K562 (cell line): ENCODE results near the gene TCHP. TPM values are rescaled to one million over a fixed set of nuclear protein-coding genes. Genes with fewer than 3 reads are reported as not detected.

ENCODE experiments used
- CAMTA2 ChIP-seq: fragments of 250-450 bp; sonication (Bioruptor Pico); conservative IDR thresholded peaks from 2 replicates; pipeline ENCODE4 v1.5.1; 2022
- CBFB ChIP-seq: sonication (generic); formaldehyde crosslinking; IDR thresholded peaks from 2 replicates; pipeline ENCODE4 v1.4.0; 2020; ENCODE audit warnings: mild to moderate bottlenecking, missing genetic modification reagents
- CEBPG ChIP-seq, 3 experiments: fragments of 200-800 bp in 1 of 3; sonication (Bioruptor generic) in 1 of 3; sonication (generic) in 1 of 3; formaldehyde crosslinking in 1 of 3; IDR thresholded peaks in 2 of 3; conservative IDR thresholded peaks in 1 of 3; 2 replicates each; pipeline versions ENCODE4 v1.6.1 to v1.8.0; 2016 to 2022; ENCODE audit warnings: missing compliant biosample characterization in 2 of 3, missing genetic modification characterization in 2 of 3, mild to moderate bottlenecking in 1 of 3, missing genetic modification reagents in 1 of 3
- ETV5 ChIP-seq: sonication (generic); formaldehyde crosslinking; IDR thresholded peaks from 2 replicates; pipeline ENCODE4 v1.4.0; 2020; ENCODE audit warnings: low read depth, mild to moderate bottlenecking, missing genetic modification reagents
- MCM3 ChIP-seq: fragments of 450-650 bp; IDR thresholded peaks from 2 replicates; pipeline ENCODE4 v1.6.1; 2016
- NCOA1 ChIP-seq: fragments of 450-650 bp; IDR thresholded peaks from 2 replicates; pipeline ENCODE4 v1.6.1; 2016; ENCODE audit warnings: low read depth
- NFATC3 ChIP-seq: fragments of 450-650 bp; IDR thresholded peaks from 2 replicates; pipeline ENCODE4 v1.6.1; 2017; ENCODE audit warnings: mild to moderate bottlenecking
- NFE2 ChIP-seq: IDR thresholded peaks from 2 replicates; pipeline ENCODE4 v1.6.1; 2014; ENCODE audit warnings: antibody characterized with exemption, low read depth
- PRMT5 ChIP-seq: sonication (generic); formaldehyde crosslinking; IDR thresholded peaks from 2 replicates; pipeline ENCODE4 v1.5.0; 2020; ENCODE audit warnings: missing genetic modification reagents
- RBM17 ChIP-seq: fragments of 200-400 bp; formaldehyde crosslinking; IDR thresholded peaks from 2 replicates; pipeline ENCODE4 v1.6.1; 2017; ENCODE audit warnings: low read depth, mild to moderate bottlenecking, low read length, borderline replicate concordance
- RBM25 ChIP-seq: fragments of 200-400 bp; formaldehyde crosslinking; IDR thresholded peaks from 2 replicates; pipeline ENCODE4 v1.6.1; 2018; ENCODE audit warnings: low read length, low read depth, moderate library complexity; ENCODE audit not compliant: severe bottlenecking
- STAT5A ChIP-seq: IDR thresholded peaks from 2 replicates; pipeline ENCODE4 v1.6.1; 2012; ENCODE audit warnings: low read length, inconsistent platforms, borderline replicate concordance
- TCF15 ChIP-seq: fragments of 250-450 bp; sonication (Bioruptor Pico); IDR thresholded peaks from 2 replicates; pipeline ENCODE4 v1.8.0; 2022; ENCODE audit warnings: moderate library complexity, mild to moderate bottlenecking, inconsistent platforms
- ZFP1 ChIP-seq: fragments of 450-650 bp; formaldehyde crosslinking; IDR thresholded peaks from 2 replicates; pipeline ENCODE4 v1.4.0; 2020; ENCODE audit warnings: mild to moderate bottlenecking, mixed read lengths
- ZNF224 ChIP-seq: sonication (generic); formaldehyde crosslinking; IDR thresholded peaks from 2 replicates; pipeline ENCODE4 v1.8.0; 2022; ENCODE audit warnings: mild to moderate bottlenecking, missing genetic modification reagents
- ZNF778 ChIP-seq: fragments of 450-650 bp; formaldehyde crosslinking; IDR thresholded peaks from 2 replicates; pipeline ENCODE4 v1.4.0; 2020; ENCODE audit warnings: mild to moderate bottlenecking, moderate library complexity
- ZNF830 ChIP-seq: fragments of 250-450 bp; sonication (Bioruptor Pico); IDR thresholded peaks from 2 replicates; pipeline ENCODE4 v1.5.0; 2021; ENCODE audit warnings: mild to moderate bottlenecking
- polyA plus RNA-seq, 8 experiments: library from polyadenylated mRNA; depleted of rRNA in 4 of 8; stranded (reverse) in 5 of 8; unstranded in 3 of 8; fragments of >200 nt; fragmentation: Nextera tagmentation in 2 of 8; fragmentation: Illumina TruSeq in 1 of 8; extraction: Ambion mirVana in 2 of 8; extraction: Trizol in 1 of 8; gene quantifications; 2 replicates each; pipeline versions ENCODE4 v1.2.1 to v1.2.3, GENCODE V29; 2011 to 2014; ENCODE audit warnings: inconsistent platforms in 1 of 8, missing spikeins in 1 of 8
- total RNA-seq, 7 experiments: library from RNA; depleted of rRNA in 6 of 7; stranded (reverse); fragments of >200 nt in 6 of 7; fragmentation: Illumina TruSeq in 2 of 7; extraction: Trizol in 2 of 7; gene quantifications; 2 replicates each; pipeline versions ENCODE4 v1.2.1 to v1.2.3, GENCODE V29; 2011 to 2021; ENCODE audit warnings: low replicate concordance in 1 of 7
- TF ChIP-seq, protein P1 (sequence below): fragments of 450-650 bp; formaldehyde crosslinking; IDR thresholded peaks from 2 replicates; pipeline ENCODE4 v1.4.0; 2022; ENCODE audit warnings: missing genetic modification characterization
- TF ChIP-seq, protein P2 (sequence below), 2 experiments: fragments of 450-650 bp in 1 of 2; IDR thresholded peaks; 2 replicates each; pipeline ENCODE4 v1.6.1; 2011 to 2017; ENCODE audit warnings: low read depth in 2 of 2, antibody characterized with exemption in 1 of 2, borderline replicate concordance in 1 of 2, low read length in 1 of 2, mild to moderate bottlenecking in 1 of 2, mixed read lengths in 1 of 2; ENCODE audit not compliant: control insufficient read depth in 1 of 2
- TF ChIP-seq, protein P3 (sequence below): sonication (generic); formaldehyde crosslinking; IDR thresholded peaks from 2 replicates; pipeline ENCODE4 v1.8.0; 2022; ENCODE audit warnings: mild to moderate bottlenecking, missing genetic modification reagents

The TCHP gene
- total and polyA plus RNA-seq, 9 of the 15 experiments (the other 6 are each of a cell fraction or from before 2014, with no cell fraction given): 3.4 to 30.4 (median 19.7) TPM

DNA sequence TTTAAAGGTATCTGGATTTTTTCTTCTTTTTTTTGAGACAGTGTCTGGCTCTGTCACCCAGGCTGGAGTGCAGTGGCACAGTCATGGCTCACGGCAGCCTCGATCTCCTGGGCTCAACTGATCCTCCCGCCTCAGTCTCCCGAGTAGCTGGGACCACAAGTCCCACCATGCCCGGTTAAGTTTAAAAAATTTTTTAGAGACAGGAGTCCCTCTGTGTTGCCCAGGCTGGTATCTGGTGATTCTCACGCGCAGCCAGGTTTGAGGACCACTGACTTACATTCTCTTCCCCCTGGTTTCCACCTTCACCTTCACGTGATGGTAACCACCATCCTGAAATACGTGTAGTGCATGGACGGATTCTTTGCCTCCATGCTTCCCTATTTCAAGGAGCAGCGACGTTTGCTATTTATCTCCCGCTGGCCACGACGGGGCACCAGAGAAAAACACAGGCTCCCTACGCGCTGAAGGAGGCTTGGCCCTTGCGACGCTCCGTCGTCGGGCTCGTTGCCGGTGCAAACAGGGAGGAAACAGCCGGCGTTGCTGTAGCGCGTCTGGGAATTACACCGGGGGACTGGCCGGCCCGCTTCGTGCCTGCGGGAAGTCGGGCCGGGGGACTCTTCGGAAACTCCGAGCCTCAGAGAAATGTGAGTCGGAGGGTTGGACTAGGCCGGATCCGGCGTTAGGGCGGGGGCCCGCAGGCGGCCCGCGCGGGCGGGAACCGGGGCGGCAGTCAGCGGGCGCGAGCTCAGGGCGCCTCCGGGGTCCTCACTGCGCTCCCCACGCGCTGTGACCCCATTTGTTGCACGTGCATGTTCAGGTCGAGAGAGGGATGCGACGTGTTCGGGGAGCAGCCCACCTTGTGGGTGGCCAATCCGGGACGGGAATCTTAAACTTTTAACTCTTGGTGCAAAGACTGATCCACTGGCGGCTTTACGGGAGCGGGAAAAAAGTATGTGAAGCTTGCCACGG, at the start of gene TCHP (continued):
- TF ChIP-seq RBM17 (no peak), CEBPG (CRISPR knock-in tag; IDR thresholded peaks at IDR 0.05) (peak; percentile 42; the same call in 1 of the 2 replicates), CEBPG (tag; conservative IDR thresholded peaks at IDR 0.05 in 1 of 2, IDR thresholded peaks at IDR 0.05 in 1 of 2) (no peak), TCF15 (CRISPR knock-in tag) (no peak), CAMTA2 (CRISPR knock-in tag) (no peak), PRMT5 (no peak), RBM25 (no peak), ZNF778 (CRISPR knock-in tag) (no peak), NFE2 (peak; percentile 38; the same call in 1 of the 2 replicates), MCM3 (no peak), ZNF224 (CRISPR knock-in tag) (no peak), ZNF830 (no peak), CBFB (CRISPR knock-in tag) (peak; percentile 35), ETV5 (CRISPR knock-in tag) (no peak), NFATC3 (no peak), ZFP1 (no peak), NCOA1 (no peak), STAT5A (no peak)
- TF ChIP-seq, protein P1, sequence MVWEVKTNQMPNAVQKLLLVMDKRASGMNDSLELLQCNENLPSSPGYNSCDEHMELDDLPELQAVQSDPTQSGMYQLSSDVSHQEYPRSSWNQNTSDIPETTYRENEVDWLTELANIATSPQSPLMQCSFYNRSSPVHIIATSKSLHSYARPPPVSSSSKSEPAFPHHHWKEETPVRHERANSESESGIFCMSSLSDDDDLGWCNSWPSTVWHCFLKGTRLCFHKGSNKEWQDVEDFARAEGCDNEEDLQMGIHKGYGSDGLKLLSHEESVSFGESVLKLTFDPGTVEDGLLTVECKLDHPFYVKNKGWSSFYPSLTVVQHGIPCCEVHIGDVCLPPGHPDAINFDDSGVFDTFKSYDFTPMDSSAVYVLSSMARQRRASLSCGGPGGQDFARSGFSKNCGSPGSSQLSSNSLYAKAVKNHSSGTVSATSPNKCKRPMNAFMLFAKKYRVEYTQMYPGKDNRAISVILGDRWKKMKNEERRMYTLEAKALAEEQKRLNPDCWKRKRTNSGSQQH (CRISPR knock-in tag): no peak
- TF ChIP-seq, protein P2, sequence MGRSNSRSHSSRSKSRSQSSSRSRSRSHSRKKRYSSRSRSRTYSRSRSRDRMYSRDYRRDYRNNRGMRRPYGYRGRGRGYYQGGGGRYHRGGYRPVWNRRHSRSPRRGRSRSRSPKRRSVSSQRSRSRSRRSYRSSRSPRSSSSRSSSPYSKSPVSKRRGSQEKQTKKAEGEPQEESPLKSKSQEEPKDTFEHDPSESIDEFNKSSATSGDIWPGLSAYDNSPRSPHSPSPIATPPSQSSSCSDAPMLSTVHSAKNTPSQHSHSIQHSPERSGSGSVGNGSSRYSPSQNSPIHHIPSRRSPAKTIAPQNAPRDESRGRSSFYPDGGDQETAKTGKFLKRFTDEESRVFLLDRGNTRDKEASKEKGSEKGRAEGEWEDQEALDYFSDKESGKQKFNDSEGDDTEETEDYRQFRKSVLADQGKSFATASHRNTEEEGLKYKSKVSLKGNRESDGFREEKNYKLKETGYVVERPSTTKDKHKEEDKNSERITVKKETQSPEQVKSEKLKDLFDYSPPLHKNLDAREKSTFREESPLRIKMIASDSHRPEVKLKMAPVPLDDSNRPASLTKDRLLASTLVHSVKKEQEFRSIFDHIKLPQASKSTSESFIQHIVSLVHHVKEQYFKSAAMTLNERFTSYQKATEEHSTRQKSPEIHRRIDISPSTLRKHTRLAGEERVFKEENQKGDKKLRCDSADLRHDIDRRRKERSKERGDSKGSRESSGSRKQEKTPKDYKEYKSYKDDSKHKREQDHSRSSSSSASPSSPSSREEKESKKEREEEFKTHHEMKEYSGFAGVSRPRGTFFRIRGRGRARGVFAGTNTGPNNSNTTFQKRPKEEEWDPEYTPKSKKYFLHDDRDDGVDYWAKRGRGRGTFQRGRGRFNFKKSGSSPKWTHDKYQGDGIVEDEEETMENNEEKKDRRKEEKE (IDR thresholded peaks at IDR 0.05; ENCODE audit: borderline replicate concordance in 1 of 2, control insufficient read depth in 1 of 2, low read depth in 2 of 2, low read length in 1 of 2): no peak
- TF ChIP-seq, protein P3, sequence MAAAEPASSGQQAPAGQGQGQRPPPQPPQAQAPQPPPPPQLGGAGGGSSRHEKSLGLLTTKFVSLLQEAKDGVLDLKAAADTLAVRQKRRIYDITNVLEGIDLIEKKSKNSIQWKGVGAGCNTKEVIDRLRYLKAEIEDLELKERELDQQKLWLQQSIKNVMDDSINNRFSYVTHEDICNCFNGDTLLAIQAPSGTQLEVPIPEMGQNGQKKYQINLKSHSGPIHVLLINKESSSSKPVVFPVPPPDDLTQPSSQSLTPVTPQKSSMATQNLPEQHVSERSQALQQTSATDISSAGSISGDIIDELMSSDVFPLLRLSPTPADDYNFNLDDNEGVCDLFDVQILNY (CRISPR knock-in tag): no peak
